Peyer's patch (tissue), 4 donors: ENCODE data around the gene PITPNM1.

Source experiments
- CTCF ChIP-seq, 6 experiments: fragments of 450-650 bp in 4 of 6; fragments of 200-600 bp in 2 of 6; sonication (generic) in 1 of 6; IDR thresholded peaks; one replicate each; pipeline ENCODE4 v1.5.1; 2017 to 2019; ENCODE audit warnings: antibody characterized with exemption in 6 of 6, mild to moderate bottlenecking in 3 of 6, moderate library complexity in 1 of 6
- POLR2A ChIP-seq, 2 donors: fragments of 450-650 bp; IDR thresholded peaks; one replicate each; pipeline ENCODE4 v1.5.1; 2017; ENCODE audit warnings: antibody characterized with exemption in 2 of 2, mild to moderate bottlenecking in 2 of 2, moderate library complexity in 2 of 2

DNA sequence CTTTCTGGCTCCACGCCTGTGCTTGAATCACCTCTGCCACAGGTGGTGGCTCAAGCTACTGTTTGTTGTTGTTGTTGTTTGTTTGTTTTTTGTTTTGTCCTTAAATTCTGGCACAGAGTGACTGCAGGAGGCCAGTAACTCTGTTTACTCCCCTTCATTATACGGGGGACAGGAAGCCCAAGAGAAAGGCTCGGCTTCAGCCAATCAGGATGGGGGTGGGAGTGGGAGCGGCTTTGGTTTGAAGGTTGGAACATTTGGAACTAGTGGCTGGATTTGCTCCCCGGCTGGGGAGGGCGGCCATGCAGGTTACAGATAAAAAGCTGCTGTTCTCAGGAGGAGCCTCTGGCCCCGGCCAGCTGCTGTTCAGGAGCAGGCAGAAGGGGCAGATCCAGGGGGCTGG is 37.8 kb upstream of the PITPNM1 start:
- no peak for TF ChIP-seq CTCF (IDR thresholded peaks at IDR 0.05)
- no peak for TF ChIP-seq POLR2A (IDR thresholded peaks at IDR 0.05)
